Lower leg skin (tissue), 4 donors: ENCODE results near the gene AUTS2. TPM values are rescaled to one million over a fixed set of nuclear protein-coding genes. Genes with fewer than 3 reads are reported as not detected.

Experiments
- DNase-seq, 2 donors: peaks; one replicate each; pipeline ENCODE4 v3.0.0-alpha.2; 2019; ENCODE audit warnings: low spot score in 2 of 2
- H3K4me3 ChIP-seq: fragments of 200-600 bp; sonication (generic); 2 replicates; pipeline ENCODE4 v1.5.1; 2017; ENCODE audit warnings: mild to moderate bottlenecking, low read depth; ENCODE audit not compliant: poor library complexity, severe bottlenecking
- POLR2A ChIP-seq, 2 donors: fragments of 450-650 bp; IDR thresholded peaks; one replicate each; pipeline ENCODE4 v1.6.1; 2016 to 2017; ENCODE audit warnings: antibody characterized with exemption in 2 of 2, mild to moderate bottlenecking in 1 of 2, moderate library complexity in 1 of 2
- WGBS, 2 donors: methylation state at CpG; one replicate each; pipeline ENCODE4 v1.1.5; 2018; 5-methylcytosine and 5-hydroxymethylcytosine counted together
- intact Hi-C: fragments of 100-400 bp; cut with DNase I; formaldehyde crosslinking; loops from one replicate; pipeline ENCODE4 v1.15.0; 2023; ENCODE audit warnings: low total_unique reads
- total RNA-seq, 4 donors: library from RNA; depleted of rRNA; stranded (reverse); fragments of >200 nt; gene quantifications; one replicate each; pipeline ENCODE4 v1.1.0, GENCODE V29; 2016
- TF ChIP-seq, protein P1 (sequence below), 3 donors: fragments of 450-650 bp; IDR thresholded peaks; one replicate each; pipeline ENCODE4 v1.5.1; 2016; ENCODE audit warnings: antibody characterized with exemption in 3 of 3, mild to moderate bottlenecking in 3 of 3, moderate library complexity in 2 of 3

Gene AUTS2
- total RNA-seq, 4 donors from 2014 or later: 30.8 to 41.9 (median 40.5) TPM

DNA sequence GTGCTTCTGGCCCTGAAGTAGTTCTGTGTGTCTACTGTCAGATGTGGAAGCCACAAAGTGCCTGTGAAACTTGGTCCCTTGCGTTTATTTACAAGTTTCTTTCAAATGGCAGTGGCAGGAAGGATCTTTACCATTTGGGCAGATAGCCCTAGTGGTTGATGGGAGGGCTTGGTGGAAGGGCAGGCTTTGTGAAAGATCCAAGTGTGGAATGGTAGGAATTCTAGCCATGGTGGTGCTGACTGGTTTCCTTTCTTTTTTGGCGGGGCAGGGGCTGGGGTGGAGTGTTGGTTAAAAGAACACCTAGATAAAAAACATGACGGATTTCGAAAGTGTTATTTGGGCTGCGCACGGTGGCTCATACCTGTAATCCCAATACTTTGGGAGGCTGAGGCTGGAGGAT, 27.0 kb downstream of the AUTS2 start:
- no peak overlapping the region for H3K4me3 ChIP-seq
- no peak for DNase-seq
- TF ChIP-seq, protein P1, sequence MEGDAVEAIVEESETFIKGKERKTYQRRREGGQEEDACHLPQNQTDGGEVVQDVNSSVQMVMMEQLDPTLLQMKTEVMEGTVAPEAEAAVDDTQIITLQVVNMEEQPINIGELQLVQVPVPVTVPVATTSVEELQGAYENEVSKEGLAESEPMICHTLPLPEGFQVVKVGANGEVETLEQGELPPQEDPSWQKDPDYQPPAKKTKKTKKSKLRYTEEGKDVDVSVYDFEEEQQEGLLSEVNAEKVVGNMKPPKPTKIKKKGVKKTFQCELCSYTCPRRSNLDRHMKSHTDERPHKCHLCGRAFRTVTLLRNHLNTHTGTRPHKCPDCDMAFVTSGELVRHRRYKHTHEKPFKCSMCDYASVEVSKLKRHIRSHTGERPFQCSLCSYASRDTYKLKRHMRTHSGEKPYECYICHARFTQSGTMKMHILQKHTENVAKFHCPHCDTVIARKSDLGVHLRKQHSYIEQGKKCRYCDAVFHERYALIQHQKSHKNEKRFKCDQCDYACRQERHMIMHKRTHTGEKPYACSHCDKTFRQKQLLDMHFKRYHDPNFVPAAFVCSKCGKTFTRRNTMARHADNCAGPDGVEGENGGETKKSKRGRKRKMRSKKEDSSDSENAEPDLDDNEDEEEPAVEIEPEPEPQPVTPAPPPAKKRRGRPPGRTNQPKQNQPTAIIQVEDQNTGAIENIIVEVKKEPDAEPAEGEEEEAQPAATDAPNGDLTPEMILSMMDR (IDR thresholded peaks at IDR 0.05): no peak
- no peak for TF ChIP-seq POLR2A (IDR thresholded peaks at IDR 0.05)
- intact Hi-C loops: no loop called here
- 91 to 93% methylated on average over 6 of the region's 6 CpGs for WGBS, 2 donors

DNA sequence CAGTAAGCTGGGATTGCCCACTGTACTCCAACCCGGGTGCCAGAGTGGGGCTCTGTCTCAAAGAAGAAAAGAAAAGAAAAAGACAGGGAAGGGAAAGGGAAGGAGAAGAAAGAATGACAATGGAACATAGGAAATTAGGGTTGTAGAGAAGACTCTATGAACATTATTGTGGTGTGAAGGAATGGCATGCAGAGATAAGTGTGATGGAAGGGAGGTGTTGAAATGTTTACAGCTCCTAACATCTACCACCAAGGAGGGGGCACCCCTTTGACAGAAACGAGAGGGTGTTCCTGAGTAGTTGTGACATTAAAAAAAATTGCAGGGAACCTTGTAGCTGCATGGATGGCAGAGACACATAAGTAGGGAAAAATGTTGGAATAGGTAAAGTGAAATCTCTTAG, 27.5 kb downstream of the AUTS2 start:
- H3K4me3 ChIP-seq: no peak overlapping the region
- WGBS, 2 donors: 79 to 87% methylated on average over 2 of the region's 2 CpGs
- TF ChIP-seq, protein P1 (IDR thresholded peaks at IDR 0.05): no peak
- TF ChIP-seq POLR2A (IDR thresholded peaks at IDR 0.05): no peak
- intact Hi-C loops: no loop called here
- DNase-seq: no peak

DNA sequence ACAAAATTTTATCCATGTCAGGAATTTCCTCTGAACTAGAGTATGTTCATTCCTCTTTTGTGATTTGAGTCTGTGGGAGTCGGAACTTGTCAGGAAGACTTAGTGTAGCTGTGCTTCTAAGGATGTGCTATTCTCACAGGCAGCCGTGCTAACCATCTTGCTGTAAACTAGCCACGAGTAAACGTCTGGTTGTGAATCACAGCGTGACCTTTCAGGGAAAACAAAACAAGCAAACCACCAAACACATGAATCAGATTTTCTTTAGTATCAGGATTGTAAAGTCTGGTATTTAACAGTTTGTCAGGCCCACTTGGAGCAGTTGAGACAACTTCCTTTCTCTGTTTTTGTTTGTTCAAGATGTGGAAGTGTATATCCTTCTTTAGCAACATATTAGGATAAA, 32.0 kb downstream of the AUTS2 start:
- intact Hi-C loops: no loop called here
- DNase-seq: no peak
- no peak for TF ChIP-seq POLR2A (IDR thresholded peaks at IDR 0.05)
- TF ChIP-seq, protein P1 (IDR thresholded peaks at IDR 0.05): no peak
- 64 to 72% methylated on average over 5 of the region's 5 CpGs for WGBS, 2 donors
- no peak overlapping the region for H3K4me3 ChIP-seq

DNA sequence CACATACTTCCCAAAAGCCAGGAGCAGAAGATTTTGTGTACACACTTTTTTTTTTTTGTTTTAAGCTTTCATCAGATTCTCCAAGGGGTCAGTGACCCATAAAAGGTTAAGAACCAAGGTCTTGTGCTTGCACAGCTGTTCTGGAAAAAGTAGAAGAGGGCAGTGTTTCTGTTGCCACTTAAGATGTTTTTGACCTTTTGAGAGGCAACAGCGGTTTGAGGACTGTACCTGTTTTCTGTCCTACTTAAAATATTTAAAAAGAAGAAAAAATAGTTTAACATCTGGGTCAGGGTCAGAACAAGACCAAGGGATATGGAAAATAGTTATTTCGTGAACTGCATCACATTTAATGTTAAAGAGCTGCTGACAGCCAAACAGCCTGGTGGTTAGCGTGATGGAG, 32.9 kb downstream of the AUTS2 start:
- intact Hi-C loops: no loop called here
- TF ChIP-seq, protein P1 (IDR thresholded peaks at IDR 0.05): no peak
- no peak for TF ChIP-seq POLR2A (IDR thresholded peaks at IDR 0.05)
- WGBS, 2 donors: 93 to 94% methylated on average over 3 of the region's 3 CpGs
- DNase-seq: no peak
- no peak overlapping the region for H3K4me3 ChIP-seq

DNA sequence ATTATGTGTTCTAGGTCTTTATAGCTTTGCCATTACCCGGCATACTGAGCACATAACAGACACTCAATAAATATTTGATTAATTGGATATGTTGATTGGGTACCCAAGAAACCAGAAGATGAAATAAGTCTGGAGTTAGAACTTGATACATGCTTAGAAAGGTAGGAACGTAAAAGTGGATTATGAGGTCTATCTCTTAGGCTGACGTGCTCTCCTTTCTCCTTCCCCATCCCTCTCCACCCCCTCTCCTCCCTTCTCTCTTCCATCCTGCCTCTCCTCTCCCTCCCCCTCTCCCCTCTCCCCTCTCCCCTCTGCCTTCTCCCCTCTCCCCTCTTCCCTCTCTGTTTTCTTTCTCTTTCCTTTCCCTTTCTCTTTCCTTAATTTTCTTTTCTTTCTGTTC, 34.0 kb downstream of the AUTS2 start:
- 92 to 96% methylated on average over 3 of the region's 3 CpGs for WGBS, 2 donors
- no peak for DNase-seq

More for the DNA sequence above, 34.0 kb downstream of the AUTS2 start:
- no peak overlapping the region for H3K4me3 ChIP-seq
- TF ChIP-seq POLR2A (IDR thresholded peaks at IDR 0.05): no peak
- TF ChIP-seq, protein P1 (IDR thresholded peaks at IDR 0.05): no peak
- intact Hi-C loops: no loop called here
